Measurements from ENCODE around the gene MEFV. TPM values are rescaled to one million over a fixed set of nuclear protein-coding genes. Genes with fewer than 3 reads are reported as not detected.

The MEFV gene
- total and polyA plus RNA-seq, 10 of the 15 experiments (the other 5 are each of a cell fraction or from before 2014, with no cell fraction given), result 0.03 to 0.11 (median 0.09) TPM; not detected in 5

- TF ChIP-seq ZNF687 (IDR thresholded peaks at IDR 0.05) (peak; percentile 52), PAX8 (IDR thresholded peaks at IDR 0.05) (no peak), JUND (IDR thresholded peaks at IDR 0.05; ENCODE audit: low read depth, low read length) (no peak), SIX5 (IDR thresholded peaks at IDR 0.05; ENCODE audit: low read depth, low read length, severe bottlenecking) (peak; percentile 76), EP300 (IDR thresholded peaks at IDR 0.05; ENCODE audit: borderline replicate concordance in 1 of 2, control insufficient read depth in 1 of 2, low read depth in 2 of 2, low read length in 2 of 2) (0 out of 4 replicates have a peak, but pooled peaks of 1 of the 2 experiments have one; percentile 15), SMARCA5 (IDR thresholded peaks at IDR 0.05) (no peak), RAD21 (IDR thresholded peaks at IDR 0.05; ENCODE audit: insufficient read depth, low read depth, low read length) (no peak), BMI1 (IDR thresholded peaks at IDR 0.05; ENCODE audit: borderline replicate concordance) (no peak), SMC3 (IDR thresholded peaks at IDR 0.05; ENCODE audit: borderline replicate concordance, low read length) (no peak; the same call in 1 of the 2 replicates), BCL11A (IDR thresholded peaks at IDR 0.05; ENCODE audit: low read depth, low read length) (no peak), RFX5 (IDR thresholded peaks at IDR 0.05; ENCODE audit: low read depth, low read length) (no peak), MEF2B (IDR thresholded peaks at IDR 0.05; ENCODE audit: partially characterized antibody, poor library complexity, severe bottlenecking) (no peak), IRF4 (IDR thresholded peaks at IDR 0.05; ENCODE audit: low read depth, low read length) (no peak), RELA (IDR thresholded peaks at IDR 0.05; ENCODE audit: borderline replicate concordance, partially characterized antibody) (peak; percentile 68), EZH2 (IDR thresholded peaks at IDR 0.05; ENCODE audit: borderline replicate concordance, control insufficient read depth, low read depth, low read length) (no peak), EED (IDR thresholded peaks at IDR 0.05; ENCODE audit: low read depth) (no peak), ZBTB40 (IDR thresholded peaks at IDR 0.05; ENCODE audit: borderline replicate concordance) (peak; percentile 96), CBFB (IDR thresholded peaks at IDR 0.05; ENCODE audit: low read depth) (0 out of 2 replicates have a peak, but pooled peaks have one; percentile 64)
- TF ChIP-seq, protein P1, sequence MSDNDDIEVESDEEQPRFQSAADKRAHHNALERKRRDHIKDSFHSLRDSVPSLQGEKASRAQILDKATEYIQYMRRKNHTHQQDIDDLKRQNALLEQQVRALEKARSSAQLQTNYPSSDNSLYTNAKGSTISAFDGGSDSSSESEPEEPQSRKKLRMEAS (IDR thresholded peaks at IDR 0.05; ENCODE audit: low read depth, low read length), result peak; percentile 37
- TF ChIP-seq, protein P2, sequence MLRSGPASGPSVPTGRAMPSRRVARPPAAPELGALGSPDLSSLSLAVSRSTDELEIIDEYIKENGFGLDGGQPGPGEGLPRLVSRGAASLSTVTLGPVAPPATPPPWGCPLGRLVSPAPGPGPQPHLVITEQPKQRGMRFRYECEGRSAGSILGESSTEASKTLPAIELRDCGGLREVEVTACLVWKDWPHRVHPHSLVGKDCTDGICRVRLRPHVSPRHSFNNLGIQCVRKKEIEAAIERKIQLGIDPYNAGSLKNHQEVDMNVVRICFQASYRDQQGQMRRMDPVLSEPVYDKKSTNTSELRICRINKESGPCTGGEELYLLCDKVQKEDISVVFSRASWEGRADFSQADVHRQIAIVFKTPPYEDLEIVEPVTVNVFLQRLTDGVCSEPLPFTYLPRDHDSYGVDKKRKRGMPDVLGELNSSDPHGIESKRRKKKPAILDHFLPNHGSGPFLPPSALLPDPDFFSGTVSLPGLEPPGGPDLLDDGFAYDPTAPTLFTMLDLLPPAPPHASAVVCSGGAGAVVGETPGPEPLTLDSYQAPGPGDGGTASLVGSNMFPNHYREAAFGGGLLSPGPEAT (IDR thresholded peaks at IDR 0.05; ENCODE audit: low read depth), result peak; percentile 57; the same call in 1 of the 2 replicates
These were observed 21.4 kb downstream of the MEFV start, which contains the start of gene ZNF200 (continued) for GRCh38 chr16:3234857-3235561.
